ENCODE results near the gene MAMDC2.

The MAMDC2 gene

GRCh38 chr9:70054521-70054920 is 10.9 kb downstream of the MAMDC2 start:
- H3K27me3 ChIP-seq (ENCODE audit: low read depth, low read length): no peaks in the 10 kb centered on the region
- no peaks in the 10 kb centered on the region for H3K9me3 ChIP-seq (ENCODE audit: control insufficient read depth in 1 of 2, low read length in 2 of 2)
- peaks cover 8 to 73% of the 10 kb centered on the region in 2 donors for H3K4me1 ChIP-seq (ENCODE audit: control insufficient read depth in 1 of 2, insufficient read depth in 2 of 2, low read length in 2 of 2)
- no peaks in the 10 kb centered on the region for H3K36me3 ChIP-seq (ENCODE audit: control insufficient read depth in 1 of 2, insufficient read depth in 2 of 2, low read length in 2 of 2)
- H3K27ac ChIP-seq (ENCODE audit: low read length): peak overlapping the region; percentile 56
- H3K4me3 ChIP-seq (ENCODE audit: low read depth in 1 of 2, low read length in 2 of 2): no peak overlapping the region

GRCh38 chr9:70055406-70056210 is 12.0 kb downstream of the MAMDC2 start:
- H3K27ac ChIP-seq (ENCODE audit: low read length): peak overlapping the region; percentile 56
- no peak overlapping the region for H3K4me3 ChIP-seq (ENCODE audit: low read depth in 1 of 2, low read length in 2 of 2)
- no peaks in the 10 kb centered on the region for H3K27me3 ChIP-seq (ENCODE audit: low read depth, low read length)
- H3K9me3 ChIP-seq (ENCODE audit: control insufficient read depth in 1 of 2, low read length in 2 of 2): no peaks in the 10 kb centered on the region
- peaks cover 7 to 66% of the 10 kb centered on the region in 2 donors for H3K4me1 ChIP-seq (ENCODE audit: control insufficient read depth in 1 of 2, insufficient read depth in 2 of 2, low read length in 2 of 2)
- H3K36me3 ChIP-seq (ENCODE audit: control insufficient read depth in 1 of 2, insufficient read depth in 2 of 2, low read length in 2 of 2): no peaks in the 10 kb centered on the region

- H3K4me3 ChIP-seq (ENCODE audit: low read depth in 1 of 2, low read length in 2 of 2): no peak overlapping the region
- H3K4me1 ChIP-seq (ENCODE audit: control insufficient read depth in 1 of 2, insufficient read depth in 2 of 2, low read length in 2 of 2): peaks cover 7 to 65% of the 10 kb centered on the region in 2 donors
- no peaks in the 10 kb centered on the region for H3K36me3 ChIP-seq (ENCODE audit: control insufficient read depth in 1 of 2, insufficient read depth in 2 of 2, low read length in 2 of 2)
- no peaks in the 10 kb centered on the region for H3K27me3 ChIP-seq (ENCODE audit: low read depth, low read length)
- H3K9me3 ChIP-seq (ENCODE audit: control insufficient read depth in 1 of 2, low read length in 2 of 2): no peaks in the 10 kb centered on the region
- H3K27ac ChIP-seq (ENCODE audit: low read length): peak overlapping the region; percentile 13
Measured at GRCh38 chr9:70056211-70056944, 12.7 kb downstream of the MAMDC2 start.

- no peaks in the 10 kb centered on the region for H3K27me3 ChIP-seq (ENCODE audit: low read depth, low read length)
- H3K36me3 ChIP-seq (ENCODE audit: control insufficient read depth in 1 of 2, insufficient read depth in 2 of 2, low read length in 2 of 2): no peaks in the 10 kb centered on the region
- no peak overlapping the region for H3K27ac ChIP-seq (ENCODE audit: low read length)
- peaks cover 7 to 50% of the 10 kb centered on the region in 2 donors for H3K4me1 ChIP-seq (ENCODE audit: control insufficient read depth in 1 of 2, insufficient read depth in 2 of 2, low read length in 2 of 2)
- no peaks in the 10 kb centered on the region for H3K9me3 ChIP-seq (ENCODE audit: control insufficient read depth in 1 of 2, low read length in 2 of 2)
- no peak overlapping the region for H3K4me3 ChIP-seq (ENCODE audit: low read depth in 1 of 2, low read length in 2 of 2)
Measured at GRCh38 chr9:70058569-70059116, 15.0 kb downstream of the MAMDC2 start.

- H3K36me3 ChIP-seq (ENCODE audit: control insufficient read depth in 1 of 2, insufficient read depth in 2 of 2, low read length in 2 of 2): no peaks in the 10 kb centered on the region
- no peaks in the 10 kb centered on the region for H3K27me3 ChIP-seq (ENCODE audit: low read depth, low read length)
- no peak overlapping the region for H3K4me3 ChIP-seq (ENCODE audit: low read depth in 1 of 2, low read length in 2 of 2)
- H3K4me1 ChIP-seq (ENCODE audit: control insufficient read depth in 1 of 2, insufficient read depth in 2 of 2, low read length in 2 of 2): peaks cover 7 to 36% of the 10 kb centered on the region in 2 donors
- H3K27ac ChIP-seq (ENCODE audit: low read length): no peak overlapping the region
- no peaks in the 10 kb centered on the region for H3K9me3 ChIP-seq (ENCODE audit: control insufficient read depth in 1 of 2, low read length in 2 of 2)
Measured at GRCh38 chr9:70060148-70060882, 16.7 kb downstream of the MAMDC2 start.

- no peaks in the 10 kb centered on the region for H3K9me3 ChIP-seq (ENCODE audit: control insufficient read depth in 1 of 2, low read length in 2 of 2)
- no peak overlapping the region for H3K27ac ChIP-seq (ENCODE audit: low read length)
- no peak overlapping the region for H3K4me3 ChIP-seq (ENCODE audit: low read depth in 1 of 2, low read length in 2 of 2)
- H3K36me3 ChIP-seq (ENCODE audit: control insufficient read depth in 1 of 2, insufficient read depth in 2 of 2, low read length in 2 of 2): no peaks in the 10 kb centered on the region
- no peaks in the 10 kb centered on the region for H3K27me3 ChIP-seq (ENCODE audit: low read depth, low read length)
- H3K4me1 ChIP-seq (ENCODE audit: control insufficient read depth in 1 of 2, insufficient read depth in 2 of 2, low read length in 2 of 2): peaks cover 4 to 38% of the 10 kb centered on the region in 2 donors
Measured at GRCh38 chr9:70060883-70061507, 17.3 kb downstream of the MAMDC2 start.

- H3K27ac ChIP-seq (ENCODE audit: low read length): no peak overlapping the region
Measured at GRCh38 chr9:70061776-70062175, 18.1 kb downstream of the MAMDC2 start.

GRCh38 chr9:70064496-70064895 is 20.8 kb downstream of the MAMDC2 start:
- Histone ChIP-seq H3K4me3 (ENCODE audit: low read depth in 1 of 2, low read length in 2 of 2) (no peak overlapping the region), H3K27ac (ENCODE audit: low read length) (peak overlapping the region; percentile 7), H3K36me3 (ENCODE audit: control insufficient read depth in 1 of 2, insufficient read depth in 2 of 2, low read length in 2 of 2) (no peaks in the 10 kb centered on the region), H3K27me3 (ENCODE audit: low read depth, low read length) (no peaks in the 10 kb centered on the region), H3K4me1 (ENCODE audit: control insufficient read depth in 1 of 2, insufficient read depth in 2 of 2, low read length in 2 of 2) (peaks cover 0 to 32% of the 10 kb centered on the region in 2 donors), H3K9me3 (ENCODE audit: control insufficient read depth in 1 of 2, low read length in 2 of 2) (no peaks in the 10 kb centered on the region)

More at GRCh38 chr9:70061776-70062175, 18.1 kb downstream of the MAMDC2 start:
- Histone ChIP-seq H3K36me3 (ENCODE audit: control insufficient read depth in 1 of 2, insufficient read depth in 2 of 2, low read length in 2 of 2) (no peaks in the 10 kb centered on the region), H3K9me3 (ENCODE audit: control insufficient read depth in 1 of 2, low read length in 2 of 2) (no peaks in the 10 kb centered on the region), H3K4me3 (ENCODE audit: low read depth in 1 of 2, low read length in 2 of 2) (no peak overlapping the region), H3K27me3 (ENCODE audit: low read depth, low read length) (no peaks in the 10 kb centered on the region), H3K4me1 (ENCODE audit: control insufficient read depth in 1 of 2, insufficient read depth in 2 of 2, low read length in 2 of 2) (peaks cover 0 to 32% of the 10 kb centered on the region in 2 donors)

- no peaks in the 10 kb centered on the region for H3K9me3 ChIP-seq (ENCODE audit: control insufficient read depth in 1 of 2, low read length in 2 of 2)
- H3K36me3 ChIP-seq (ENCODE audit: control insufficient read depth in 1 of 2, insufficient read depth in 2 of 2, low read length in 2 of 2): no peaks in the 10 kb centered on the region
- no peaks in the 10 kb centered on the region for H3K27me3 ChIP-seq (ENCODE audit: low read depth, low read length)
- H3K4me3 ChIP-seq (ENCODE audit: low read depth in 1 of 2, low read length in 2 of 2): no peak overlapping the region
- peak overlapping the region; percentile 48 for H3K27ac ChIP-seq (ENCODE audit: low read length)
- peaks cover 0 to 43% of the 10 kb centered on the region in 2 donors for H3K4me1 ChIP-seq (ENCODE audit: control insufficient read depth in 1 of 2, insufficient read depth in 2 of 2, low read length in 2 of 2)
Measured at GRCh38 chr9:70065572-70065971, 21.9 kb downstream of the MAMDC2 start.

GRCh38 chr9:70066418-70066817 is 22.8 kb downstream of the MAMDC2 start:
- peaks cover 0 to 47% of the 10 kb centered on the region in 2 donors for H3K4me1 ChIP-seq (ENCODE audit: control insufficient read depth in 1 of 2, insufficient read depth in 2 of 2, low read length in 2 of 2)
- peak overlapping the region; percentile 48 for H3K27ac ChIP-seq (ENCODE audit: low read length)

More at GRCh38 chr9:70066418-70066817, 22.8 kb downstream of the MAMDC2 start:
- H3K9me3 ChIP-seq (ENCODE audit: control insufficient read depth in 1 of 2, low read length in 2 of 2): no peaks in the 10 kb centered on the region
- H3K4me3 ChIP-seq (ENCODE audit: low read depth in 1 of 2, low read length in 2 of 2): no peak overlapping the region
- H3K27me3 ChIP-seq (ENCODE audit: low read depth, low read length): no peaks in the 10 kb centered on the region
- H3K36me3 ChIP-seq (ENCODE audit: control insufficient read depth in 1 of 2, insufficient read depth in 2 of 2, low read length in 2 of 2): no peaks in the 10 kb centered on the region
